Endothelial cell of umbilical vein (primary cell): Measurements from ENCODE around the gene JAZF1.

Experiments used
- CTCF ChIP-seq, 2 donors: IDR thresholded peaks; 1 replicate in 1 of 2; 2 replicates in 1 of 2; pipeline ENCODE4 v1.5.1; 2011; ENCODE audit warnings: low read length in 2 of 2, mild to moderate bottlenecking in 2 of 2, moderate library complexity in 2 of 2, control low read depth in 1 of 2, inconsistent platforms in 1 of 2, low read depth in 1 of 2; ENCODE audit not compliant: insufficient read depth in 1 of 2; ENCODE audit errors: extremely low read depth in 1 of 2
- EZH2 ChIP-seq: IDR thresholded peaks from 2 replicates; pipeline ENCODE4 v1.6.1; 2012; ENCODE audit warnings: borderline replicate concordance, low read depth, mild to moderate bottlenecking, moderate library complexity, low read length, inconsistent platforms; ENCODE audit not compliant: severe bottlenecking
- FOS ChIP-seq: IDR thresholded peaks from 2 replicates; pipeline ENCODE4 v1.6.1; 2011; ENCODE audit warnings: mild to moderate bottlenecking, low read length, moderate library complexity, borderline replicate concordance; ENCODE audit not compliant: insufficient read depth
- GATA2 ChIP-seq: IDR thresholded peaks from 2 replicates; pipeline ENCODE4 v1.7.0; 2011; ENCODE audit warnings: low read depth, mild to moderate bottlenecking, moderate library complexity, mixed read lengths, low read length; ENCODE audit not compliant: insufficient read length, insufficient read depth
- JUN ChIP-seq: IDR thresholded peaks from 2 replicates; pipeline ENCODE4 v1.6.1; 2011; ENCODE audit warnings: borderline replicate concordance, low read depth; ENCODE audit not compliant: insufficient read length, insufficient read depth
- POLR2A ChIP-seq: IDR thresholded peaks from 2 replicates; pipeline ENCODE4 v1.6.1; 2012; ENCODE audit warnings: low read depth, mild to moderate bottlenecking, control low read depth, low read length
- POLR2AphosphoS5 ChIP-seq: IDR thresholded peaks from 2 replicates; pipeline ENCODE4 v1.6.1; 2012; ENCODE audit warnings: low read depth, mild to moderate bottlenecking, control low read depth, low read length, moderate library complexity; ENCODE audit not compliant: insufficient read depth
- TF ChIP-seq, protein P1 (sequence below): IDR thresholded peaks from 2 replicates; pipeline ENCODE4 v1.6.1; 2011; ENCODE audit not compliant: insufficient read depth, insufficient read length

DNA sequence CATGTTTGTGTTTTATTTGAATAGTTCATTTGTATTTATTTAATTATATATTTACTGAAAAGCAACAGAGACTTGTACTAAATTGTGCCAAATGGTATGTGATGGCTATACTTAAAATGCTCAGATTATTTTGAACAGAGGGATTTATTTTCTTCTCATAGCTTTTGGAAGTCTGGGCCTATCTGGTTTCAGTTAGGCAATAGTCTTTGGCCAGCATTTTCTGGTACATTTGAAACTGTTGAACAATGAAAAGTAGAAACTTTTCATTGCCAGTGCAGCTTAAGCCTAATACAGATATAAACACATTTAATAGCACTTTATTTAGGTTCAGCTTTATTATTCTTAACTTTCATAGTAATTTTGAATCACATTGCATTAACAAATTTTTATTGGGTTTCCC lies 252.6 kb downstream of the JAZF1 start:
- TF ChIP-seq CTCF (IDR thresholded peaks at IDR 0.05; ENCODE audit: extremely low read depth in 1 of 2, insufficient read depth in 1 of 2, low read depth in 1 of 2, low read length in 2 of 2) (no peak), POLR2AphosphoS5 (no peak), POLR2A (no peak), EZH2 (no peak), GATA2 (no peak), FOS (no peak), JUN (no peak)
- TF ChIP-seq, protein P1, sequence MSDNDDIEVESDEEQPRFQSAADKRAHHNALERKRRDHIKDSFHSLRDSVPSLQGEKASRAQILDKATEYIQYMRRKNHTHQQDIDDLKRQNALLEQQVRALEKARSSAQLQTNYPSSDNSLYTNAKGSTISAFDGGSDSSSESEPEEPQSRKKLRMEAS = no peak
